Measurements from ENCODE around the gene C10orf71.

Gene C10orf71

GRCh38 chr10:49260644-49261296 lies 38.2 kb upstream of the C10orf71 start:
- Mint-ChIP-seq H3K4me1 (peaks cover 7% of the 10 kb centered on the region), H3K4me3 (no peak overlapping the region), H3K36me3 (ENCODE audit: low read depth) (peaks cover 4% of the 10 kb centered on the region), H3K9me3 (peaks cover 18% of the 10 kb centered on the region), H3K27me3 (ENCODE audit: low read depth, poor library complexity) (peaks cover 10% of the 10 kb centered on the region), H3K27ac (no peak overlapping the region)
- no peak for TF ChIP-seq CTCF (IDR thresholded peaks at IDR 0.05)
- no peak for DNase-seq

- Mint-ChIP-seq H3K36me3 (ENCODE audit: low read depth) (peaks cover 9% of the 10 kb centered on the region), H3K27ac (no peak overlapping the region), H3K4me1 (peaks cover 7% of the 10 kb centered on the region), H3K9me3 (peaks cover 37% of the 10 kb centered on the region), H3K4me3 (no peak overlapping the region), H3K27me3 (ENCODE audit: low read depth, poor library complexity) (peaks cover 10% of the 10 kb centered on the region)
- DNase-seq, result no peak
- TF ChIP-seq CTCF (IDR thresholded peaks at IDR 0.05), result no peak
Observed at GRCh38 chr10:49263591-49263990, 35.4 kb upstream of the C10orf71 start.

- peaks cover 37% of the 10 kb centered on the region for H3K9me3 Mint-ChIP-seq
- TF ChIP-seq CTCF (IDR thresholded peaks at IDR 0.05), result no peak
- DNase-seq, result no peak
- peaks cover 7% of the 10 kb centered on the region for H3K4me1 Mint-ChIP-seq
- no peak overlapping the region for H3K27ac Mint-ChIP-seq
- peaks cover 8% of the 10 kb centered on the region for H3K27me3 Mint-ChIP-seq (ENCODE audit: low read depth, poor library complexity)
- peaks cover 9% of the 10 kb centered on the region for H3K36me3 Mint-ChIP-seq (ENCODE audit: low read depth)
- H3K4me3 Mint-ChIP-seq, result no peak overlapping the region
Observed at GRCh38 chr10:49264177-49264677, 34.7 kb upstream of the C10orf71 start.

GRCh38 chr10:49265885-49266284 lies 33.1 kb upstream of the C10orf71 start:
- no peak for TF ChIP-seq CTCF (IDR thresholded peaks at IDR 0.05)
- Mint-ChIP-seq H3K36me3 (ENCODE audit: low read depth) (peaks cover 9% of the 10 kb centered on the region), H3K4me3 (no peak overlapping the region), H3K27ac (no peak overlapping the region), H3K4me1 (peaks cover 12% of the 10 kb centered on the region), H3K9me3 (peaks cover 37% of the 10 kb centered on the region), H3K27me3 (ENCODE audit: low read depth, poor library complexity) (peaks cover 11% of the 10 kb centered on the region)
- no peak for DNase-seq

GRCh38 chr10:49268185-49268584 lies 30.8 kb upstream of the C10orf71 start:
- no peak overlapping the region for H3K27ac Mint-ChIP-seq
- peaks cover 15% of the 10 kb centered on the region for H3K27me3 Mint-ChIP-seq (ENCODE audit: low read depth, poor library complexity)
- H3K9me3 Mint-ChIP-seq, result peaks cover 37% of the 10 kb centered on the region
- peaks cover 20% of the 10 kb centered on the region for H3K4me1 Mint-ChIP-seq
- no peak overlapping the region for H3K4me3 Mint-ChIP-seq
- no peak for TF ChIP-seq CTCF (IDR thresholded peaks at IDR 0.05)
- peaks cover 9% of the 10 kb centered on the region for H3K36me3 Mint-ChIP-seq (ENCODE audit: low read depth)
- no peak for DNase-seq

GRCh38 chr10:49269523-49269922 lies 29.4 kb upstream of the C10orf71 start:
- Mint-ChIP-seq H3K4me1 (peaks cover 20% of the 10 kb centered on the region), H3K9me3 (peaks cover 31% of the 10 kb centered on the region), H3K27ac (no peak overlapping the region), H3K36me3 (ENCODE audit: low read depth) (peaks cover 5% of the 10 kb centered on the region), H3K27me3 (ENCODE audit: low read depth, poor library complexity) (peaks cover 16% of the 10 kb centered on the region), H3K4me3 (no peak overlapping the region)
- no peak for DNase-seq
- no peak for TF ChIP-seq CTCF (IDR thresholded peaks at IDR 0.05)
